ENCODE measurements around the gene FREM1. TPM values are rescaled to one million over a fixed set of nuclear protein-coding genes. Genes with fewer than 3 reads are reported as not detected.

The FREM1 gene
- total and polyA plus RNA-seq, 2 of the 4 experiments (the other 2 are of a cell fraction) = under 0.01 TPM; not detected in 1

DNA sequence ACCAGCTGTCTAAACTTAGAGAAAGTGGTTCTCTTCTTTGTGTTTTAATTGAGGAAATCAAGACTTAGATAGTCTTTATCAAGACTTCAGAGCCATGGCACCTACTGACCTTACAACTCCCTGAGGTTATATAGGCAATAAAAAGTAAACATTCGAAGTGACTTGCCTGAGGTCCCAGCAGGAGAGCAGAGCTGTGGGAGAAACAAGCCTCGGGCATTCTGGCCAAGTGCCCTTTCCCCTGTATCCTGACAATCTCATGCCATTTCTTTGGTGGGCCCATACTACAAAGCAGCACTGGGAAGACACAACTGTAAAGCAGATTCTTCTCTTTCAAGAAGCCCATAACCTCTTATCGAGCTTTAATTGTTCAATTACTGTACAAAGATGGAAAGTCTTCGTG is 23.1 kb downstream of the FREM1 start:
- H3K14ac ChIP-seq (replicated peaks; ENCODE audit: low read depth, low read length) = no peak overlapping the region
- no peak overlapping the region for H3K56ac ChIP-seq (ENCODE audit: extremely low read depth, insufficient read depth, low read length)
- in situ Hi-C loops (cut with MboI; ENCODE audit: low sequenced_read_pairs) = no loop called here
- no peak overlapping the region for H4K91ac ChIP-seq (ENCODE audit: insufficient read depth, low read depth, low read length)
- no peak overlapping the region for H3K27ac ChIP-seq (ENCODE audit: insufficient read depth, low read length)
- no peak overlapping the region for H4K8ac ChIP-seq (ENCODE audit: low read depth in 2 of 2, low read length in 2 of 2)
- no peaks in the 10 kb centered on the region for H4K20me1 ChIP-seq (ENCODE audit: insufficient read depth, low read length)
- no peak overlapping the region for H3K18ac ChIP-seq (ENCODE audit: low read depth, low read length)
- H2BK120ac ChIP-seq (ENCODE audit: low read depth, low read length) = no peak overlapping the region
- ChIA-PET CTCF (no interaction called here), POLR2A (ENCODE audit: unreplicated experiment) (no interaction called here)
- TF ChIP-seq RCOR1 (IDR thresholded peaks at IDR 0.05; ENCODE audit: insufficient replicate concordance, low read length) (no peak), RFX5 (IDR thresholded peaks at IDR 0.05; ENCODE audit: low read depth, low read length) (no peak), NFE2L2 (IDR thresholded peaks at IDR 0.05; ENCODE audit: low read depth, low read length) (no peak), MXI1 (IDR thresholded peaks at IDR 0.05; ENCODE audit: borderline replicate concordance, low read depth, low read length) (no peak), RAD21 (IDR thresholded peaks at IDR 0.05; ENCODE audit: low read length) (no peak), MAZ (IDR thresholded peaks at IDR 0.05; ENCODE audit: borderline replicate concordance, low read depth, low read length) (no peak), POLR2A (IDR thresholded peaks at IDR 0.05; ENCODE audit: low read depth, low read length) (no peak), BHLHE40 (IDR thresholded peaks at IDR 0.05; ENCODE audit: low read depth, low read length) (no peak), SMC3 (IDR thresholded peaks at IDR 0.05; ENCODE audit: low read depth, low read length) (no peak), CHD1 (IDR thresholded peaks at IDR 0.05; ENCODE audit: low read depth, low read length) (no peak), CEBPB (IDR thresholded peaks at IDR 0.05; ENCODE audit: low read depth, low read length) (no peak), MAFK (IDR thresholded peaks at IDR 0.05; ENCODE audit: low read depth, low read length) (no peak), FOS (IDR thresholded peaks at IDR 0.05; ENCODE audit: low read depth, low read length) (no peak)
- TF ChIP-seq, protein P1, sequence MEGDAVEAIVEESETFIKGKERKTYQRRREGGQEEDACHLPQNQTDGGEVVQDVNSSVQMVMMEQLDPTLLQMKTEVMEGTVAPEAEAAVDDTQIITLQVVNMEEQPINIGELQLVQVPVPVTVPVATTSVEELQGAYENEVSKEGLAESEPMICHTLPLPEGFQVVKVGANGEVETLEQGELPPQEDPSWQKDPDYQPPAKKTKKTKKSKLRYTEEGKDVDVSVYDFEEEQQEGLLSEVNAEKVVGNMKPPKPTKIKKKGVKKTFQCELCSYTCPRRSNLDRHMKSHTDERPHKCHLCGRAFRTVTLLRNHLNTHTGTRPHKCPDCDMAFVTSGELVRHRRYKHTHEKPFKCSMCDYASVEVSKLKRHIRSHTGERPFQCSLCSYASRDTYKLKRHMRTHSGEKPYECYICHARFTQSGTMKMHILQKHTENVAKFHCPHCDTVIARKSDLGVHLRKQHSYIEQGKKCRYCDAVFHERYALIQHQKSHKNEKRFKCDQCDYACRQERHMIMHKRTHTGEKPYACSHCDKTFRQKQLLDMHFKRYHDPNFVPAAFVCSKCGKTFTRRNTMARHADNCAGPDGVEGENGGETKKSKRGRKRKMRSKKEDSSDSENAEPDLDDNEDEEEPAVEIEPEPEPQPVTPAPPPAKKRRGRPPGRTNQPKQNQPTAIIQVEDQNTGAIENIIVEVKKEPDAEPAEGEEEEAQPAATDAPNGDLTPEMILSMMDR (conservative IDR thresholded peaks at IDR 0.05; ENCODE audit: low read depth, low read length) = no peak
- TF ChIP-seq, protein P2, sequence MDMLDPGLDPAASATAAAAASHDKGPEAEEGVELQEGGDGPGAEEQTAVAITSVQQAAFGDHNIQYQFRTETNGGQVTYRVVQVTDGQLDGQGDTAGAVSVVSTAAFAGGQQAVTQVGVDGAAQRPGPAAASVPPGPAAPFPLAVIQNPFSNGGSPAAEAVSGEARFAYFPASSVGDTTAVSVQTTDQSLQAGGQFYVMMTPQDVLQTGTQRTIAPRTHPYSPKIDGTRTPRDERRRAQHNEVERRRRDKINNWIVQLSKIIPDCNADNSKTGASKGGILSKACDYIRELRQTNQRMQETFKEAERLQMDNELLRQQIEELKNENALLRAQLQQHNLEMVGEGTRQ (IDR thresholded peaks at IDR 0.05; ENCODE audit: low read depth, low read length) = no peak
- TF ChIP-seq, protein P3, sequence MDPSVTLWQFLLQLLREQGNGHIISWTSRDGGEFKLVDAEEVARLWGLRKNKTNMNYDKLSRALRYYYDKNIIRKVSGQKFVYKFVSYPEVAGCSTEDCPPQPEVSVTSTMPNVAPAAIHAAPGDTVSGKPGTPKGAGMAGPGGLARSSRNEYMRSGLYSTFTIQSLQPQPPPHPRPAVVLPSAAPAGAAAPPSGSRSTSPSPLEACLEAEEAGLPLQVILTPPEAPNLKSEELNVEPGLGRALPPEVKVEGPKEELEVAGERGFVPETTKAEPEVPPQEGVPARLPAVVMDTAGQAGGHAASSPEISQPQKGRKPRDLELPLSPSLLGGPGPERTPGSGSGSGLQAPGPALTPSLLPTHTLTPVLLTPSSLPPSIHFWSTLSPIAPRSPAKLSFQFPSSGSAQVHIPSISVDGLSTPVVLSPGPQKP (IDR thresholded peaks at IDR 0.05; ENCODE audit: borderline replicate concordance, low read depth, low read length) = no peak
- no peak overlapping the region for H3K9ac ChIP-seq (ENCODE audit: low read depth, low read length)
- H3K27me3 ChIP-seq (ENCODE audit: control insufficient read depth, insufficient read depth, low read length) = no peaks in the 10 kb centered on the region
- WGBS, 2 experiments (ENCODE audit: extremely low coverage in 2 of 2, insufficient read length in 1 of 2) = no CpG with 5 or more reads among the region's 4 CpGs
- H3K4ac ChIP-seq (ENCODE audit: low read depth, low read length) = no peak overlapping the region
- no peak overlapping the region for H3K4me3 ChIP-seq (ENCODE audit: insufficient read depth, low read depth, low read length)
- dilution Hi-C loops (cut with HindIII; ENCODE audit: low sequenced_read_pairs, unreplicated experiment) = no loop called here
- H2BK15ac ChIP-seq (ENCODE audit: low read depth, low read length) = no peak overlapping the region
- H2BK5ac ChIP-seq (ENCODE audit: low read depth, low read length, poor library complexity, severe bottlenecking) = no peak overlapping the region
- H3K4me1 ChIP-seq (ENCODE audit: control insufficient read depth, insufficient read depth, low read length) = no peaks in the 10 kb centered on the region
- H3K23ac ChIP-seq (ENCODE audit: low read depth, low read length) = no peak overlapping the region
- H4K5ac ChIP-seq (ENCODE audit: low read depth, low read length) = no peak overlapping the region
- no peaks in the 10 kb centered on the region for H3K79me1 ChIP-seq (ENCODE audit: low read depth in 1 of 2, low read length in 2 of 2)
- no peak overlapping the region for H2BK20ac ChIP-seq (ENCODE audit: low read depth, low read length)
- H3K9me1 ChIP-seq (ENCODE audit: insufficient read depth, low read length) = no peaks in the 10 kb centered on the region
- no peak overlapping the region for H2AFZ ChIP-seq (replicated peaks; ENCODE audit: low read length, poor library complexity)
- ATAC-seq (ENCODE audit: low read depth) = no peak
- H3K4me2 ChIP-seq (ENCODE audit: low read depth, low read length) = no peak overlapping the region
- BruUV-seq (replicated peaks) = no TSS peak
- no peak for DNase-seq
- no peaks in the 10 kb centered on the region for H3K36me3 ChIP-seq (ENCODE audit: control insufficient read depth, insufficient read depth, low read length)
- intact Hi-C loops (cut with micrococcal nuclease) = no loop called here
- H3K9me3 ChIP-seq (ENCODE audit: control insufficient read depth, insufficient read depth, low read length) = no peaks in the 10 kb centered on the region
- no peak overlapping the region for H2AK9ac ChIP-seq (replicated peaks; ENCODE audit: low read depth, low read length, poor library complexity)
- no peak overlapping the region for H2AK5ac ChIP-seq (ENCODE audit: low read depth, low read length)

All from IMR-90 (cell line).